GM20000 (cell line): Measurements from ENCODE around the gene POU3F3.

Experiments
- DNase-seq: peaks from one replicate; pipeline ENCODE4 v3.0.0; 2012; ENCODE audit warnings: low spot score
- CTCF ChIP-seq: IDR thresholded peaks from 2 replicates; pipeline ENCODE4 v1.5.1; 2012; ENCODE audit warnings: mild to moderate bottlenecking, control low read depth; ENCODE audit errors: extremely low read depth, missing control alignments

POU3F3 gene

GRCh38 chr2:104873689-104874054 is 19.8 kb downstream of the POU3F3 start:
- no peak for TF ChIP-seq CTCF
- DNase-seq = no peak

- DNase-seq = no peak
- TF ChIP-seq CTCF = no peak
Measured at GRCh38 chr2:104874230-104874629, 20.3 kb downstream of the POU3F3 start.

- TF ChIP-seq CTCF = no peak
- DNase-seq = no peak
Measured at GRCh38 chr2:104875262-104875661, 21.3 kb downstream of the POU3F3 start.

GRCh38 chr2:104876606-104877570 is 23.0 kb downstream of the POU3F3 start:
- DNase-seq = no peak
- no peak for TF ChIP-seq CTCF

GRCh38 chr2:104878863-104879512 is 25.1 kb downstream of the POU3F3 start:
- no peak for DNase-seq
- no peak for TF ChIP-seq CTCF

- TF ChIP-seq CTCF = no peak
- DNase-seq = no peak
Measured at GRCh38 chr2:104880076-104880475, 26.2 kb downstream of the POU3F3 start.

GRCh38 chr2:104883357-104883756 is 29.4 kb downstream of the POU3F3 start:
- no peak for DNase-seq
- no peak for TF ChIP-seq CTCF
